Ascending aorta (tissue), 2 donors: Measurements from ENCODE around the gene ZMIZ1. TPM values are rescaled to one million over a fixed set of nuclear protein-coding genes. Genes with fewer than 3 reads are reported as not detected.

ENCODE experiments used
- DNase-seq, 2 donors: peaks; one replicate each; pipeline ENCODE4 v3.0.0-alpha.2; 2019; ENCODE audit warnings: low spot score in 2 of 2
- H3K27ac ChIP-seq, 2 donors: fragments of 200-600 bp; sonication (generic); one replicate each; pipeline ENCODE4 v1.5.1; 2016 to 2017; ENCODE audit warnings: mild to moderate bottlenecking in 1 of 2
- H3K27me3 ChIP-seq: fragments of 200-600 bp; sonication (generic); one replicate; pipeline ENCODE4 v1.5.1; 2017
- H3K36me3 ChIP-seq, 2 donors: fragments of 200-600 bp; sonication (generic); one replicate each; pipeline ENCODE4 v1.5.1; 2016
- H3K4me1 ChIP-seq, 2 donors: fragments of 200-600 bp; sonication (generic); one replicate each; pipeline ENCODE4 v1.5.1; 2016 to 2017; ENCODE audit warnings: mild to moderate bottlenecking in 1 of 2
- H3K4me3 ChIP-seq, 2 donors: fragments of 200-600 bp; sonication (generic); one replicate each; pipeline ENCODE4 v1.5.1; 2016 to 2017; ENCODE audit warnings: mild to moderate bottlenecking in 1 of 2
- H3K9me3 ChIP-seq, 2 donors: fragments of 200-600 bp; sonication (generic); one replicate each; pipeline ENCODE4 v1.5.1; 2016
- intact Hi-C: fragments of 100-400 bp; cut with DNase I; formaldehyde crosslinking; loops from one replicate; pipeline ENCODE4 v1.15.1; 2023
- total RNA-seq: library from RNA; depleted of rRNA; stranded (reverse); fragments of >200 nt; gene quantifications from one replicate; pipeline ENCODE4 v1.1.0, GENCODE V29; 2016
- TF ChIP-seq, protein P1 (sequence below), 3 experiments: fragments of 200-600 bp in 2 of 3; fragments of 450-650 bp in 1 of 3; sonication (generic) in 2 of 3; IDR thresholded peaks; one replicate each; pipeline ENCODE4 v1.5.1; 2016 to 2019; ENCODE audit warnings: antibody characterized with exemption in 3 of 3, mild to moderate bottlenecking in 1 of 3, moderate library complexity in 1 of 3

ZMIZ1 gene
- total RNA-seq, 1 donor from 2014 or later, result 96.2 TPM

DNA sequence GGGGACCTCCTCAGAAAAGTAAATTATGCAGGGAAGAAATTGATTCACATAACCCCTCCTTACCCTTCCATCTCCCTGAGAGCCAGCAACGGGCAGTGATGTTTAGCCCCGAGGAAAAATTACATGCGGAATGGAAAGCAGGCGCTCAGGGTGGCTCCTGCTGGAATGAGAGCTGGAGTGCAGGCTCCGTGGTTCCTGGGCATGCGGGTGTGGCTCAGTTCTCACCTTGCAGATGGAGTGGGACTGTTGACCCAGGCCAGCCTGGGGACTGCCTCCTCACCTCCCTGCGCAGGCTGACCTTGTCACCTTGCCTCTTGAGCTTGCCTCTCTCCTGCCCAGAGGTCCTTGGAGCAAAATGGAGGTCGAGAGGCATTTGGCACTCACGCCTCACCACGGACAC, 195.2 kb downstream of the ZMIZ1 start:
- DNase-seq, result no peak
- H3K27ac ChIP-seq, result peak overlapping the region in 1 of 2 donors; percentile 92
- no peak overlapping the region for H3K4me3 ChIP-seq
- no peaks in the 10 kb centered on the region for H3K9me3 ChIP-seq
- peaks cover 27 to 37% of the 10 kb centered on the region in 2 donors for H3K4me1 ChIP-seq
- intact Hi-C loops, result no loop called here
- no peaks in the 10 kb centered on the region for H3K36me3 ChIP-seq
- TF ChIP-seq, protein P1, sequence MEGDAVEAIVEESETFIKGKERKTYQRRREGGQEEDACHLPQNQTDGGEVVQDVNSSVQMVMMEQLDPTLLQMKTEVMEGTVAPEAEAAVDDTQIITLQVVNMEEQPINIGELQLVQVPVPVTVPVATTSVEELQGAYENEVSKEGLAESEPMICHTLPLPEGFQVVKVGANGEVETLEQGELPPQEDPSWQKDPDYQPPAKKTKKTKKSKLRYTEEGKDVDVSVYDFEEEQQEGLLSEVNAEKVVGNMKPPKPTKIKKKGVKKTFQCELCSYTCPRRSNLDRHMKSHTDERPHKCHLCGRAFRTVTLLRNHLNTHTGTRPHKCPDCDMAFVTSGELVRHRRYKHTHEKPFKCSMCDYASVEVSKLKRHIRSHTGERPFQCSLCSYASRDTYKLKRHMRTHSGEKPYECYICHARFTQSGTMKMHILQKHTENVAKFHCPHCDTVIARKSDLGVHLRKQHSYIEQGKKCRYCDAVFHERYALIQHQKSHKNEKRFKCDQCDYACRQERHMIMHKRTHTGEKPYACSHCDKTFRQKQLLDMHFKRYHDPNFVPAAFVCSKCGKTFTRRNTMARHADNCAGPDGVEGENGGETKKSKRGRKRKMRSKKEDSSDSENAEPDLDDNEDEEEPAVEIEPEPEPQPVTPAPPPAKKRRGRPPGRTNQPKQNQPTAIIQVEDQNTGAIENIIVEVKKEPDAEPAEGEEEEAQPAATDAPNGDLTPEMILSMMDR (IDR thresholded peaks at IDR 0.05), result no peak
- no peaks in the 10 kb centered on the region for H3K27me3 ChIP-seq

DNA sequence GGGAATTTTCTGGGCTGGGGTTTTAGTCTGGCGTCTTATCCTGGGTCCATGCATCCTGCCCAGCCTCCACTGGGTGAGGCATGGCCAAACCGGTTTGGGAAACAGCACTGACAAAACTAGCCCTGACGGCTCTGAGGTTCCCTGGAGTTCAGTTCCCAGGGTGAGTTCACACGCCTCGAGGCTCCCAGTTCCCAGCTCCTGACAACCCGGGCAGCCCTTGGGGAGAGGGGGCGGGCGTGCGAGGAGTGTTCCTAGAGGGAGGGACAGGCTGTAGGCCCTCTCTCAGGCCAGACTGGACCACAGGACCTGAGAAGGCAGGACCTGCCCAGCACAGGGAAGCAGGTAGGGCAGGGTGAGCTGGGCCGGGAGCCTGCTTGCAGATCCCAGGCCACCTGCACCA, 196.2 kb downstream of the ZMIZ1 start:
- H3K4me1 ChIP-seq, result peaks cover 28 to 42% of the 10 kb centered on the region in 2 donors
- H3K27me3 ChIP-seq, result no peaks in the 10 kb centered on the region
- H3K27ac ChIP-seq, result peak overlapping the region; percentile 92 to 95
- no peak overlapping the region for H3K4me3 ChIP-seq
- TF ChIP-seq, protein P1 (IDR thresholded peaks at IDR 0.05), result no peak
- no peaks in the 10 kb centered on the region for H3K9me3 ChIP-seq
- no peaks in the 10 kb centered on the region for H3K36me3 ChIP-seq
- intact Hi-C loops, result loop anchor here (5.0 kb wide), 3 partner anchors 113 to 293 kb away; partner anchors contain the start of gene ZCCHC24
- DNase-seq, result no peak

DNA sequence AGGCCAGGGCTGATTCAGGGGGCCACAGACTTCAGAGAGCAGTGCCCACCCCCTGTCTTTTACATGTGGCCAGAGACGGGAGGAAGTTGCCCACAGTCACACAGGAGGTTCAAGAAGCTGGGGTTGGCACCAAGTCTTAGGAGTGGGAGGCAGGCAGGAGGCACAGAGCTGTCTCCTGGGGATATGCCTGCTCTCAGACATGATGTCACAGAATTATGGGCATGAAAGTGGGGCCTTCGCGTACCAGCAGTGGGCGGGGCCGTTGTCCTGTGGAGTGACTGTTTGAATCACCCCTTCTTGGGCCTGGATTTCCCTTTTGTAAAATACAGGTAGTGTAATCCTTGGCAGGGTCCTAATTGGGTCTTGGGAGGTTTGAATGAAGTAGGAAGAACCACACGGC, 197.3 kb downstream of the ZMIZ1 start:
- intact Hi-C loops, result loop anchor here (1.0 to 5.0 kb wide), 4 partner anchors 20 to 294 kb away; partner anchors contain the start of gene ZCCHC24
- TF ChIP-seq, protein P1 (IDR thresholded peaks at IDR 0.05), result no peak
- peak in 1 of 2 donors; percentile 88 for DNase-seq
- Histone ChIP-seq H3K27ac (peak overlapping the region; percentile 92 to 95), H3K36me3 (no peaks in the 10 kb centered on the region), H3K9me3 (no peaks in the 10 kb centered on the region), H3K27me3 (no peaks in the 10 kb centered on the region), H3K4me3 (no peak overlapping the region), H3K4me1 (peaks cover 28 to 40% of the 10 kb centered on the region in 2 donors)

DNA sequence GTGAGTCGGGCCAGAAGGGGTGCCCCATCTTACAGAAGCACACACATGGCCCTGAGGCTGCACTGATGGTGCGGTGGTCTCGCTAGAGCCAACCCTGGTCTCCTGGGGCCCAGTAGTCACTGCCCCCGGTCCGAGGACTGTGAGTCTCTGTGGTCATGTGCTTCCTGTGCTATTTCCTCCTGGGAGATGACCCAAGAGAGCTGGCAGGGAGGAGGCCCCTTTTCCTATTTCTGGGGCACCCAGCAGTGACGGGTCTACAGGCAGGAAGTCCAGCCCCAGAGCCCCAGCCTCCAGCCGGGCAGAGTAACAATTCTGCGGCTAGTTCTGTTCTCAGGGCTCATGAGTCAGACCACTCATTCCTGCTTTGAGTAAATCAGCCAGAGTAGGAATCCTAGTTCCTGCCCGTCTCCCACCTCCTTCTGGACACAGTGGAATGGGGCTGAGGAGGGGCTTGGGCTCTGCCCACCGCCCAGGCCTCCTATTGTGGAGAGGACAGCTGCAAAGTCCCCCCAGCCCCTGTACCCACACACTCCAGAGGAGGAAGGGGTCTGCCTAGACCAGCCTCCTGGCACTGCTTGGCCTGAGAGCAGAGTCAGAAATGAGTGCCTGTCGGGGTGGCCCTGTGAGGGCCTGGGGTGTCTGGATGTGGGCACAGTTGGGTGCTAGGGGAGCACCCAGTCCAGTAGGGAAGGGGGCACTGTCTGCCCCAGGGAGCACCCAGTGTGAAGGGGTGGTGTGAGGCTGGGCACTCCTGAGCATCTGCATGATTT, 198.0 kb downstream of the ZMIZ1 start:
- Histone ChIP-seq H3K36me3 (no peaks in the 10 kb centered on the region), H3K9me3 (no peaks in the 10 kb centered on the region), H3K4me3 (peak overlapping the region in 1 of 2 donors; percentile 7), H3K27ac (peak overlapping the region; percentile 92 to 95), H3K4me1 (peaks cover 28 to 40% of the 10 kb centered on the region in 2 donors), H3K27me3 (no peaks in the 10 kb centered on the region)
- DNase-seq, result peak; percentile 86 to 96
- intact Hi-C loops, result loop anchor here (1.0 to 5.0 kb wide), 4 partner anchors 20 to 294 kb away; partner anchors contain the start of gene ZCCHC24
- TF ChIP-seq, protein P1 (IDR thresholded peaks at IDR 0.05), result no peak

DNA sequence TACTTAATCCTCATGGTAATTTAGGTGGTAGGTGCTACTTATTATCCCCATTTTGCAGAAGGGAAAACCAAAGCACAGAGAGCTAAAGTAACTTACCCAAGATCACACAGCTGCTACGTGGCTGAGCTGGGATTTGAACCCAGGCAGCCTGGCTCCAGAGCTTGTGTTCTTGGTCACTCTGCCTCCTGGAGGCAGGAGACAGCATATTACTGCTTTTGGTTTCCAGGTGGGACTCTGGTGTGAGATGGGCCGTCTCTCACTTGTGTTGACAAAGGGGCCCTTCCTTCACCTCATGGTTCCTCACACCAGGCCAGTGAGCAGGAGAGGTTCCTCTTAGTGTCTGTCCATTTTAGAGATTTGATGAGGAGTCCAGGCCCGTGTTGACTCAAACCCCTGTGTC, 198.7 kb downstream of the ZMIZ1 start:
- Histone ChIP-seq H3K4me3 (no peak overlapping the region), H3K9me3 (no peaks in the 10 kb centered on the region), H3K27me3 (no peaks in the 10 kb centered on the region), H3K27ac (peak overlapping the region; percentile 92 to 95), H3K4me1 (peaks cover 28 to 40% of the 10 kb centered on the region in 2 donors), H3K36me3 (no peaks in the 10 kb centered on the region)
- intact Hi-C loops, result loop anchor here (5.0 kb wide), 3 partner anchors 115 to 295 kb away; partner anchors contain the start of gene ZCCHC24
- no peak for DNase-seq
- TF ChIP-seq, protein P1 (IDR thresholded peaks at IDR 0.05), result no peak
